ENCODE measurements around the gene ACYP1. TPM values are rescaled to one million over a fixed set of nuclear protein-coding genes. Genes with fewer than 3 reads are reported as not detected.
A peak's percentile ranks its signal among the peaks of the same experiment; 100 is the strongest.

ACYP1 gene
- total RNA-seq (2021; ENCODE audit: unreplicated experiment) (21.3 TPM), Bru-seq, nascent RNA (percentile 84 among the genes with signal in this experiment), BruChase-seq, experiment 1, labeled RNA remaining after a 2-hour chase (percentile 93 among the genes with signal in this experiment), BruChase-seq, experiment 2, labeled RNA remaining after a 6-hour chase (percentile 89 among the genes with signal in this experiment)
- 15.3 TPM for polyA plus RNA-seq (2012; ENCODE audit: insufficient read length)
- long read RNA-seq, transcript ACYP1-201 (3 exons, 627 nt), result major isoform, 7 of 16 reads
- long read RNA-seq, partial matches to known transcripts, result 2 of 16 reads
- long read RNA-seq, other reads (novel, unspliced or antisense), result 4 of 16 reads

DNA sequence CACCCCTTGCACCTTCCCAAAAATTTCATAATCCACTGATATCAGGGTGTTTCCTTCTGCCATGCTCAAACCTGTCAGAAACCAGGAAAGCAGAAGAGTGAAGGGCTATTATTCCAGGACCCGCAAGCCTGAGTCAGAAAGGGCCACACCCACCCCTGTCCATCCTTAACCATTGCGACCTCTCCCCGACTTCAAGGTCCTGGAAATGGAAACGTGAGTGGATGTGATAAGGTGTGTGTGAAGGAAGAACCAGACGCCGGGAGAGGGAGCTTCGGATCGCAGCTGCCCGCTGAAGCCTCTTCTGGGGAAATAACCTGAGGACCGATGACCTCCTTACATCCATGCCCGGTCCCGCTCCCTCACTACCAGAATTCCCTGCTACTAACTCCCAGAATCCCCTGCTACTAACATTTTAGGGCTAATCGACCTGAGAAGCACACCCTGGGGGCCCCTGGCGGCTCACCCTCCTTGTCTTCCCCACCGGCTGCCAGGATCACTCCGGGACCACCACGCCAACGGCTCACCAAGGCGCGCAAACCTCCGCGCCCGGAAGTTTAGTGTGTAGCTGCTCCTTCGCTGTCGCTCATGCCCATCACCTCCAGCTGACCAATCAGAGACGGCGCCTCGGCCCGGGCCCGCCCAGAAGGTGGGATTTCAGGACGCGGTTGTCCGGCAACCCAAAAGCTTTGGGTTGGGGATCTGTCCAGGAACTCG, at the start of gene ACYP1:
Gene ACYP1 (minus strand): TSS at position 534 of the 714 bp plus-strand sequence. CDS start 471 bp downstream, at position 63.
- no TSS peak for BruUV-seq (replicated peaks)
- H3K4me3 ChIP-seq (ENCODE audit: low read depth in 2 of 2, low read length in 2 of 2), result peak within 1 kb of the TSS; percentile 85
- in situ Hi-C loops (cut with HindIII; ENCODE audit: low pct_unique_long_range_greater_than_20kb, low sequenced_read_pairs) (no loop called here), intact Hi-C loops (cut with micrococcal nuclease; ENCODE audit: unreplicated experiment) (no loop called here)
- DNase-seq (ENCODE audit: low read depth, low spot score) (no peak), ATAC-seq (peak; percentile 98)
- peak within 1 kb of the TSS; percentile 92 for H3K27ac ChIP-seq (ENCODE audit: low read length)
- peaks cover 2% of the 10 kb centered on the region for H3K36me3 ChIP-seq (ENCODE audit: control insufficient read depth, insufficient read depth, low read length)
- TF ChIP-seq TCF7L2 (IDR thresholded peaks at IDR 0.05; ENCODE audit: low read depth, low read length), result no peak
- TF ChIP-seq SIN3A (IDR thresholded peaks at IDR 0.05; ENCODE audit: borderline replicate concordance, insufficient read depth, low read depth, low read length), result 0 out of 2 replicates have a peak, but pooled peaks have one; percentile 65
- TF ChIP-seq POLR2AphosphoS5 (IDR thresholded peaks at IDR 0.05; ENCODE audit: low read depth, low read length), result peak; percentile 76
- TF ChIP-seq, protein P1, sequence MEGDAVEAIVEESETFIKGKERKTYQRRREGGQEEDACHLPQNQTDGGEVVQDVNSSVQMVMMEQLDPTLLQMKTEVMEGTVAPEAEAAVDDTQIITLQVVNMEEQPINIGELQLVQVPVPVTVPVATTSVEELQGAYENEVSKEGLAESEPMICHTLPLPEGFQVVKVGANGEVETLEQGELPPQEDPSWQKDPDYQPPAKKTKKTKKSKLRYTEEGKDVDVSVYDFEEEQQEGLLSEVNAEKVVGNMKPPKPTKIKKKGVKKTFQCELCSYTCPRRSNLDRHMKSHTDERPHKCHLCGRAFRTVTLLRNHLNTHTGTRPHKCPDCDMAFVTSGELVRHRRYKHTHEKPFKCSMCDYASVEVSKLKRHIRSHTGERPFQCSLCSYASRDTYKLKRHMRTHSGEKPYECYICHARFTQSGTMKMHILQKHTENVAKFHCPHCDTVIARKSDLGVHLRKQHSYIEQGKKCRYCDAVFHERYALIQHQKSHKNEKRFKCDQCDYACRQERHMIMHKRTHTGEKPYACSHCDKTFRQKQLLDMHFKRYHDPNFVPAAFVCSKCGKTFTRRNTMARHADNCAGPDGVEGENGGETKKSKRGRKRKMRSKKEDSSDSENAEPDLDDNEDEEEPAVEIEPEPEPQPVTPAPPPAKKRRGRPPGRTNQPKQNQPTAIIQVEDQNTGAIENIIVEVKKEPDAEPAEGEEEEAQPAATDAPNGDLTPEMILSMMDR (IDR thresholded peaks at IDR 0.05), result no peak
- TF ChIP-seq, protein P2, sequence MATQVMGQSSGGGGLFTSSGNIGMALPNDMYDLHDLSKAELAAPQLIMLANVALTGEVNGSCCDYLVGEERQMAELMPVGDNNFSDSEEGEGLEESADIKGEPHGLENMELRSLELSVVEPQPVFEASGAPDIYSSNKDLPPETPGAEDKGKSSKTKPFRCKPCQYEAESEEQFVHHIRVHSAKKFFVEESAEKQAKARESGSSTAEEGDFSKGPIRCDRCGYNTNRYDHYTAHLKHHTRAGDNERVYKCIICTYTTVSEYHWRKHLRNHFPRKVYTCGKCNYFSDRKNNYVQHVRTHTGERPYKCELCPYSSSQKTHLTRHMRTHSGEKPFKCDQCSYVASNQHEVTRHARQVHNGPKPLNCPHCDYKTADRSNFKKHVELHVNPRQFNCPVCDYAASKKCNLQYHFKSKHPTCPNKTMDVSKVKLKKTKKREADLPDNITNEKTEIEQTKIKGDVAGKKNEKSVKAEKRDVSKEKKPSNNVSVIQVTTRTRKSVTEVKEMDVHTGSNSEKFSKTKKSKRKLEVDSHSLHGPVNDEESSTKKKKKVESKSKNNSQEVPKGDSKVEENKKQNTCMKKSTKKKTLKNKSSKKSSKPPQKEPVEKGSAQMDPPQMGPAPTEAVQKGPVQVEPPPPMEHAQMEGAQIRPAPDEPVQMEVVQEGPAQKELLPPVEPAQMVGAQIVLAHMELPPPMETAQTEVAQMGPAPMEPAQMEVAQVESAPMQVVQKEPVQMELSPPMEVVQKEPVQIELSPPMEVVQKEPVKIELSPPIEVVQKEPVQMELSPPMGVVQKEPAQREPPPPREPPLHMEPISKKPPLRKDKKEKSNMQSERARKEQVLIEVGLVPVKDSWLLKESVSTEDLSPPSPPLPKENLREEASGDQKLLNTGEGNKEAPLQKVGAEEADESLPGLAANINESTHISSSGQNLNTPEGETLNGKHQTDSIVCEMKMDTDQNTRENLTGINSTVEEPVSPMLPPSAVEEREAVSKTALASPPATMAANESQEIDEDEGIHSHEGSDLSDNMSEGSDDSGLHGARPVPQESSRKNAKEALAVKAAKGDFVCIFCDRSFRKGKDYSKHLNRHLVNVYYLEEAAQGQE (IDR thresholded peaks at IDR 0.05; ENCODE audit: insufficient read depth in 1 of 2, low read depth in 2 of 2, low read length in 1 of 2), result 0 out of 4 replicates have a peak, but pooled peaks of 1 of the 2 experiments have one; percentile 36
- POLR2A ChIA-PET, result interaction anchor here (0.6 to 0.7 kb wide), 3 partner anchors 156 to 441 kb away, joined by 3 to 10 read pairs (median 3); no protein-coding TSS in a partner anchor
- CTCF ChIA-PET, result no interaction called here
- no peaks in the 10 kb centered on the region for H3K27me3 ChIP-seq (ENCODE audit: control insufficient read depth, insufficient read depth, low read length)
- peaks cover 12% of the 10 kb centered on the region for H3K4me1 ChIP-seq (ENCODE audit: control insufficient read depth, insufficient read depth, low read length)
- H3K9me3 ChIP-seq (ENCODE audit: control insufficient read depth, insufficient read depth, low read depth, low read length), result no peaks in the 10 kb centered on the region

DNA sequence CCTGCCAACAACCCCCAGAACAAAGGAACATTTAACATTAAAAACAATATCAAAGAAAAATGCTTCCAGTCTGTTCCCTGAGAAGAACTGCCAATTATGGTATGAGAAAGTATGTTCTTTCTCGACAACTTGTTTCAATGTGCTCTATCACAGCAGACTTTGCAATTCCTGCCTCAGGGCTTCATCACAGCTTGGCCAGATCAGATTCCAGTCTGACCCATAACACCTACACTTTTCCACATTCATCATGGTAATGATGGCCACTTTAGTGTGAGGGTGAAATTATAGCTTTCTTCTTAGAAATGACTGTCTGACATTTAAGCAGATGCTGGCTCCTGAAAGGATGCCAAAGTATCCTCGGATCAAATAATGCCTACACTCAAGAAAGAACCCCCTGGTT, 46.1 kb upstream of the ACYP1 start:
- in situ Hi-C loops (cut with HindIII; ENCODE audit: low pct_unique_long_range_greater_than_20kb, low sequenced_read_pairs) (no loop called here), intact Hi-C loops (cut with micrococcal nuclease; ENCODE audit: unreplicated experiment) (no loop called here)
- Histone ChIP-seq H3K27me3 (ENCODE audit: control insufficient read depth, insufficient read depth, low read length) (no peaks in the 10 kb centered on the region), H3K9me3 (ENCODE audit: control insufficient read depth, insufficient read depth, low read depth, low read length) (no peaks in the 10 kb centered on the region), H3K4me1 (ENCODE audit: control insufficient read depth, insufficient read depth, low read length) (no peaks in the 10 kb centered on the region), H3K36me3 (ENCODE audit: control insufficient read depth, insufficient read depth, low read length) (no peaks in the 10 kb centered on the region; the same call in 1 of the 2 replicates), H3K4me3 (ENCODE audit: low read depth in 2 of 2, low read length in 2 of 2) (no peak overlapping the region), H3K27ac (ENCODE audit: low read length) (no peak overlapping the region)
- ChIA-PET CTCF (no interaction called here), POLR2A (no interaction called here)
- DNase-seq (ENCODE audit: low read depth, low spot score) (no peak), ATAC-seq (no peak)
- no peak for TF ChIP-seq POLR2AphosphoS5 (IDR thresholded peaks at IDR 0.05; ENCODE audit: low read depth, low read length)
- TF ChIP-seq, protein P2 (IDR thresholded peaks at IDR 0.05; ENCODE audit: insufficient read depth in 1 of 2, low read depth in 2 of 2, low read length in 1 of 2), result no peak
- TF ChIP-seq SIN3A (IDR thresholded peaks at IDR 0.05; ENCODE audit: borderline replicate concordance, insufficient read depth, low read depth, low read length), result no peak
- no peak for TF ChIP-seq TCF7L2 (IDR thresholded peaks at IDR 0.05; ENCODE audit: low read depth, low read length)
- TF ChIP-seq, protein P1 (IDR thresholded peaks at IDR 0.05), result no peak
- no TSS peak for BruUV-seq (replicated peaks)
